Colonic mucosa (tissue), 4 donors: Measurements from ENCODE around the gene EXOC1. TPM values are rescaled to one million over a fixed set of nuclear protein-coding genes. Genes with fewer than 3 reads are reported as not detected.

Source experiments
- DNase-seq: peaks from one replicate; pipeline ENCODE4 v3.0.0-alpha.2; 2020
- H3K27ac ChIP-seq: fragments of 200-600 bp; one replicate; pipeline ENCODE4 v1.8.0; 2021
- H3K27me3 ChIP-seq: fragments of 200-600 bp; one replicate; pipeline ENCODE4 v1.8.0; 2021
- H3K36me3 ChIP-seq: fragments of 200-600 bp; one replicate; pipeline ENCODE4 v1.8.0; 2021
- H3K4me1 ChIP-seq: fragments of 200-600 bp; one replicate; pipeline ENCODE4 v1.8.0; 2021; ENCODE audit warnings: mild to moderate bottlenecking
- H3K4me3 ChIP-seq: fragments of 200-600 bp; one replicate; pipeline ENCODE4 v1.8.0; 2021
- H3K9ac ChIP-seq, 2 donors: one replicate each; pipeline ENCODE4 v1.7.0; 2013; ENCODE audit warnings: control low read depth in 2 of 2, low read depth in 2 of 2, low read length in 2 of 2
- H3K9me3 ChIP-seq: fragments of 200-600 bp; one replicate; pipeline ENCODE4 v1.8.0; 2021
- CTCF ChIP-seq: fragments of 200-600 bp; IDR thresholded peaks from one replicate; pipeline ENCODE4 v1.8.0; 2022; ENCODE audit warnings: antibody characterized with exemption, mild to moderate bottlenecking
- intact Hi-C: fragments of 100-400 bp; cut with DNase I; formaldehyde crosslinking; loops from one replicate; pipeline ENCODE4 v1.14.1; 2022
- total RNA-seq, 2 donors: library from RNA; stranded (reverse); fragmentation: NEBNext Ultra II Directional in 1 of 2; extraction: Animal tissue kit (Norgen Biotek cat#: 25700) in 1 of 2; gene quantifications; one replicate each; pipeline ENCODE4 v1.2.1, GENCODE V29; 2021
- donor health status: healthy.
- donor health status: DM: no; HTN: no; CAD: no.
- donor health status: DM: no; HTN: no; CAD: no.

The EXOC1 gene
- total RNA-seq: 10 to 100 TPM; 28.9 to 31.8 TPM

- Histone ChIP-seq H3K27me3 (no peaks in the 10 kb centered on the region), H3K36me3 (no peaks in the 10 kb centered on the region), H3K27ac (peak within 1 kb of the TSS; percentile 74), H3K9me3 (no peaks in the 10 kb centered on the region), H3K4me3 (peak within 1 kb of the TSS; percentile 90), H3K9ac (peak within 1 kb of the TSS; percentile 60 to 92), H3K4me1 (no peaks in the 10 kb centered on the region)
- no peak for TF ChIP-seq CTCF
- peak; percentile 100 for DNase-seq
- intact Hi-C loops: no loop called here
These were observed at the start of gene EXOC1 for GRCh38 chr4:55853484-55854046. EXOC1 (plus strand) TSS chr4:55853648; CDS start chr4:55858324, 4,676 bp downstream.

GRCh38 chr4:55807556-55807955, 45.9 kb upstream of the EXOC1 start:
- H3K36me3 ChIP-seq: no peaks in the 10 kb centered on the region
- no peak for DNase-seq
- H3K4me1 ChIP-seq: no peaks in the 10 kb centered on the region
- H3K9ac ChIP-seq: no peak overlapping the region
- TF ChIP-seq CTCF: no peak
- H3K27me3 ChIP-seq: no peaks in the 10 kb centered on the region
- intact Hi-C loops: no loop called here
- no peak overlapping the region for H3K4me3 ChIP-seq
- H3K27ac ChIP-seq: no peak overlapping the region
- no peaks in the 10 kb centered on the region for H3K9me3 ChIP-seq

GRCh38 chr4:55808186-55808585, 45.3 kb upstream of the EXOC1 start:
- DNase-seq: no peak
- intact Hi-C loops: no loop called here
- TF ChIP-seq CTCF: no peak
- Histone ChIP-seq H3K9me3 (no peaks in the 10 kb centered on the region), H3K27ac (no peak overlapping the region), H3K4me1 (no peaks in the 10 kb centered on the region), H3K27me3 (no peaks in the 10 kb centered on the region), H3K36me3 (no peaks in the 10 kb centered on the region), H3K4me3 (no peak overlapping the region), H3K9ac (no peak overlapping the region)

- DNase-seq: no peak
- TF ChIP-seq CTCF: no peak
- intact Hi-C loops: no loop called here
These were observed 44.8 kb upstream of the EXOC1 start for GRCh38 chr4:55808632-55809031.

GRCh38 chr4:55817691-55818090, 35.8 kb upstream of the EXOC1 start:
- Histone ChIP-seq H3K4me3 (no peak overlapping the region), H3K36me3 (no peaks in the 10 kb centered on the region), H3K27ac (no peak overlapping the region), H3K4me1 (no peaks in the 10 kb centered on the region), H3K9ac (no peak overlapping the region), H3K27me3 (no peaks in the 10 kb centered on the region), H3K9me3 (no peaks in the 10 kb centered on the region)
- no peak for TF ChIP-seq CTCF
- intact Hi-C loops: no loop called here
- no peak for DNase-seq

More at GRCh38 chr4:55808632-55809031, 44.8 kb upstream of the EXOC1 start:
- Histone ChIP-seq H3K4me3 (no peak overlapping the region), H3K36me3 (no peaks in the 10 kb centered on the region), H3K4me1 (no peaks in the 10 kb centered on the region), H3K27me3 (no peaks in the 10 kb centered on the region), H3K9ac (no peak overlapping the region), H3K9me3 (no peaks in the 10 kb centered on the region), H3K27ac (no peak overlapping the region)
